Smooth muscle cell (in vitro differentiated cells): ENCODE data around the gene SMIM45.
A peak's percentile ranks its signal among the peaks of the same experiment; 100 is the strongest.

ENCODE experiments used
- DNase-seq: peaks from one replicate; lab custom pipeline; 2025; ENCODE audit not compliant: unreplicated experiment; lab: John Stamatoyannopoulos, UW
- H2AFZ ChIP-seq: fragments of 200-600 bp; sonication (generic); 2 replicates; pipeline ENCODE4 v1.6.0; 2016; ENCODE audit warnings: antibody characterized with exemption, low read depth, mild to moderate bottlenecking
- H3F3A ChIP-seq: fragments of 200-600 bp; sonication (generic); 2 replicates; pipeline ENCODE4 v1.6.0; 2017; ENCODE audit warnings: antibody characterized with exemption, low read depth
- H3K27ac ChIP-seq: fragments of 200-600 bp; sonication (generic); 2 replicates; pipeline ENCODE4 v1.5.1; 2016; ENCODE audit warnings: low read depth, mild to moderate bottlenecking
- H3K27me3 ChIP-seq: fragments of 200-600 bp; sonication (generic); 2 replicates; pipeline ENCODE4 v1.6.1; 2016; ENCODE audit warnings: low read depth, mild to moderate bottlenecking
- H3K36me3 ChIP-seq: fragments of 200-600 bp; sonication (generic); 2 replicates; pipeline ENCODE4 v1.5.1; 2016; ENCODE audit warnings: low read depth
- H3K4me1 ChIP-seq: fragments of 200-600 bp; sonication (generic); 2 replicates; pipeline ENCODE4 v1.5.1; 2016; ENCODE audit warnings: low read depth
- H3K4me2 ChIP-seq: fragments of 200-600 bp; sonication (generic); 2 replicates; pipeline ENCODE4 v1.6.0; 2016; ENCODE audit warnings: mild to moderate bottlenecking
- H3K4me3 ChIP-seq: fragments of 200-600 bp; sonication (generic); 2 replicates; pipeline ENCODE4 v1.5.1; 2016; ENCODE audit warnings: mild to moderate bottlenecking
- H3K79me2 ChIP-seq: fragments of 200-600 bp; sonication (generic); 2 replicates; pipeline ENCODE4 v1.6.0; 2016; ENCODE audit warnings: low read depth, mild to moderate bottlenecking
- H3K9ac ChIP-seq: fragments of 200-600 bp; sonication (generic); 2 replicates; pipeline ENCODE4 v1.6.0; 2016; ENCODE audit warnings: low read depth
- H3K9me3 ChIP-seq: fragments of 200-600 bp; sonication (generic); replicated peaks from 2 replicates; pipeline ENCODE4 v1.5.1; 2016; ENCODE audit warnings: low read depth
- H4K20me1 ChIP-seq: fragments of 200-600 bp; sonication (generic); 2 replicates; pipeline ENCODE4 v1.6.0; 2016; ENCODE audit warnings: low read depth
- WGBS: methylation state at CpG from one replicate; pipeline ENCODE4 v1.1.7; 2016; ENCODE audit warnings: low lambda C conversion rate; 5-methylcytosine and 5-hydroxymethylcytosine counted together
- TF ChIP-seq, protein P1 (sequence below): fragments of 200-600 bp; sonication (generic); IDR thresholded peaks from 2 replicates; pipeline ENCODE4 v1.5.1; 2017; ENCODE audit warnings: borderline replicate concordance, mild to moderate bottlenecking, antibody characterized with exemption; ENCODE audit not compliant: insufficient read depth, poor library complexity, severe bottlenecking

Gene SMIM45

DNA sequence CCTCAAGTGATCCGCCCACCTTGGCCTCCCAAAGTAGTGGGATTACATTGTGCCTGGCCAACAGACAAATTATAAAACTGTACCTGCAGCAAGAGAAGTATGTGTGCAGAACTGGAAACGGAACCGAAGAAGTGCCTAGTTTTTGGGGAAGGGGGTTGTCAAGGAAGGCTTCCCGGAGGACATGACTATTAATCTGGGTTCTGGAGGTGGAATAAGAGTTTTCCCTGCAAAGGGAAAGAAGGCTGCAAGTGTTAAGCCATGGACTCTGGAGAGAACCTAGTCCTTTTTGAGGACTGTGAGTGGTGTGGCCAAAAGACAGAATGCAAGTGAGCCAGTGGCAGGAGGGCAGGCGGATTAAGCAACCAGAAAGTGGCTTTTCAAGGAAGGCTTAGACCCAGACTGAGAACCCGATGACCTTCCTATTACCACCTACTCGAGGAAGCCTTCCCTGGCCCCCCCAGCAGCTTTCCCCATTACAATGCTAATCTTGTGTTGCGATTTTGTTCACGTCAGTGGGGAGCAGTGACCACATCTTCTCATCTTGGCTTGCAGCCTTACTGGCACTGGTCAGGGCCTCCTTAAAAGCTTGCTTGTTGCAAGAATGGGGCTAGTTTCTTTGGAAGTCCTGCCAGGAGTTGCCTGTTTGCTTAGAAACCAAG, 11.6 kb downstream of the SMIM45 start:
- no peaks in the 10 kb centered on the region for H3K79me2 ChIP-seq
- no peak for DNase-seq
- H4K20me1 ChIP-seq: no peaks in the 10 kb centered on the region
- H3K4me2 ChIP-seq: no peak overlapping the region
- H3K27me3 ChIP-seq: no peaks in the 10 kb centered on the region
- no peaks in the 10 kb centered on the region for H3K36me3 ChIP-seq
- no peak overlapping the region for H3K27ac ChIP-seq
- no peaks in the 10 kb centered on the region for H3F3A ChIP-seq
- TF ChIP-seq, protein P1, sequence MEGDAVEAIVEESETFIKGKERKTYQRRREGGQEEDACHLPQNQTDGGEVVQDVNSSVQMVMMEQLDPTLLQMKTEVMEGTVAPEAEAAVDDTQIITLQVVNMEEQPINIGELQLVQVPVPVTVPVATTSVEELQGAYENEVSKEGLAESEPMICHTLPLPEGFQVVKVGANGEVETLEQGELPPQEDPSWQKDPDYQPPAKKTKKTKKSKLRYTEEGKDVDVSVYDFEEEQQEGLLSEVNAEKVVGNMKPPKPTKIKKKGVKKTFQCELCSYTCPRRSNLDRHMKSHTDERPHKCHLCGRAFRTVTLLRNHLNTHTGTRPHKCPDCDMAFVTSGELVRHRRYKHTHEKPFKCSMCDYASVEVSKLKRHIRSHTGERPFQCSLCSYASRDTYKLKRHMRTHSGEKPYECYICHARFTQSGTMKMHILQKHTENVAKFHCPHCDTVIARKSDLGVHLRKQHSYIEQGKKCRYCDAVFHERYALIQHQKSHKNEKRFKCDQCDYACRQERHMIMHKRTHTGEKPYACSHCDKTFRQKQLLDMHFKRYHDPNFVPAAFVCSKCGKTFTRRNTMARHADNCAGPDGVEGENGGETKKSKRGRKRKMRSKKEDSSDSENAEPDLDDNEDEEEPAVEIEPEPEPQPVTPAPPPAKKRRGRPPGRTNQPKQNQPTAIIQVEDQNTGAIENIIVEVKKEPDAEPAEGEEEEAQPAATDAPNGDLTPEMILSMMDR: no peak
- H2AFZ ChIP-seq: no peak overlapping the region
- H3K4me1 ChIP-seq: peaks cover 7% of the 10 kb centered on the region
- WGBS: 79% methylated on average over 9 of the region's 9 CpGs
- no peak overlapping the region for H3K9ac ChIP-seq
- H3K9me3 ChIP-seq: no peaks in the 10 kb centered on the region
- no peak overlapping the region for H3K4me3 ChIP-seq

DNA sequence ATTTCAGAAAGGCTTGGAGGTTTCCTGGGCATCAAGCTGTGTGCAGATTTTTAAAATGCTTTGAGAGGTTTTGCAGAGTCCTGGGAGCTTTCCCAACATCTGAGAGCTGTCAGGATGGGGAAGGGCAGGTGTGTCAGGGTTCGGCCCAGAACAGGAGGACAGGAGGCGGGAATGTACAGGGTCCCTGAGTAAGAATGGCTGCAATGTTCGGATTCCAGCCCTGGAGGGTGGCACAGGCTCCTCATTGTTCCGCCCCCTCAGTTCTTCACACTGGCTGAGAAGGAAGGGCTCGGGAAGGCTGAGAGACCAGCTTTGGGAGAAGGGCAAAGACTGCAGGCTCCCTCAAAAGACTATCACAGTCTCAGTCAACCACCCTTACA, 12.2 kb downstream of the SMIM45 start:
- Histone ChIP-seq H3K9me3 (no peaks in the 10 kb centered on the region), H3F3A (no peaks in the 10 kb centered on the region), H2AFZ (no peak overlapping the region), H3K4me1 (peaks cover 7% of the 10 kb centered on the region), H3K4me2 (no peak overlapping the region), H4K20me1 (no peaks in the 10 kb centered on the region), H3K27me3 (no peaks in the 10 kb centered on the region), H3K4me3 (no peak overlapping the region), H3K9ac (no peak overlapping the region), H3K79me2 (no peaks in the 10 kb centered on the region), H3K27ac (no peak overlapping the region), H3K36me3 (no peaks in the 10 kb centered on the region)
- DNase-seq: no peak
- 78% methylated on average over 5 of the region's 5 CpGs for WGBS
- TF ChIP-seq, protein P1: no peak

- DNase-seq: no peak
- no peaks in the 10 kb centered on the region for H3K36me3 ChIP-seq
- H3K27me3 ChIP-seq: no peaks in the 10 kb centered on the region
- peaks cover 7% of the 10 kb centered on the region for H3K4me1 ChIP-seq
- no peak overlapping the region for H3K9ac ChIP-seq
- 95% methylated on average over 2 of the region's 2 CpGs for WGBS
- H3K9me3 ChIP-seq: no peaks in the 10 kb centered on the region
- H3K79me2 ChIP-seq: no peaks in the 10 kb centered on the region
- no peaks in the 10 kb centered on the region for H4K20me1 ChIP-seq
- no peak overlapping the region for H3K4me3 ChIP-seq
- H2AFZ ChIP-seq: no peak overlapping the region
- H3K4me2 ChIP-seq: no peak overlapping the region
- no peaks in the 10 kb centered on the region for H3F3A ChIP-seq
- H3K27ac ChIP-seq: no peak overlapping the region
- TF ChIP-seq, protein P1: no peak
Observed at GRCh38 chr22:41966225-41966606, 14.3 kb downstream of the SMIM45 start.

DNA sequence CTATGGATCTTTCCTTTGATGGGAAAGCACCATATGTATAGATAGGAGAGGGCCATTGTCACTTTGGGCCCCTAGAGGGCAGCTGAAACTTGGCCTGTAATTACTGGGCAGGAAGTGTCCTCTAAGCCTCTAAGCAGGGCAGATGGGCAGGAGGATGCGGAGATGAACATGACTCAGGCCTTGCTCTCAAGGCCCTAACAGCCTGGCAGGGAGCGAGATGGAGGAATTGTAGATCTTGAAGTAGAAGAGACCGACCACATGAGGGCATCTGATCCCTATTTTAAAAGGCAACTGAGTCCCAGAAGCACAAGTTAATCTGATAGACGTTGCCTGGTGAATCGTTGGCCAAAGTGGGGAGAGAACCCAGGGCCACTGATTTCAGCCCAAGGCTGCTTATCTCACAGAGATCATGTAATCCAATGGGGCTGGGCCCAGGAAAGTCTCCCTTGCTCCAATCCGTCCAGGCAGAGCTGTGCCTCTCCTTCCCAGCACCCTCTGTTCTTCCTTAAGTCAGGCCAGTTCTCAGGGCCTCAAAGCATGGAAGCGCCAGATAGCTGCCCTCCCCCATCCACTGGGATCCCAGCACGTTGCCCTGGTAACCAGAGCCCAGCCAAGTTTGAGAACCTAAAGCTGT, 14.8 kb downstream of the SMIM45 start:
- no peak overlapping the region for H3K27ac ChIP-seq
- 19% methylated on average over 8 of the region's 8 CpGs for WGBS
- no peak overlapping the region for H3K4me3 ChIP-seq
- H4K20me1 ChIP-seq: no peaks in the 10 kb centered on the region
- TF ChIP-seq, protein P1: peak; percentile 33
- H3K4me1 ChIP-seq: peaks cover 7% of the 10 kb centered on the region
- no peaks in the 10 kb centered on the region for H3K9me3 ChIP-seq
- no peaks in the 10 kb centered on the region for H3K36me3 ChIP-seq
- H2AFZ ChIP-seq: no peak overlapping the region
- no peak overlapping the region for H3K9ac ChIP-seq
- no peaks in the 10 kb centered on the region for H3F3A ChIP-seq
- no peak for DNase-seq
- no peaks in the 10 kb centered on the region for H3K27me3 ChIP-seq
- H3K4me2 ChIP-seq: no peak overlapping the region
- no peaks in the 10 kb centered on the region for H3K79me2 ChIP-seq
